Measurements from ENCODE around the gene SFT2D2. TPM values are rescaled to one million over a fixed set of nuclear protein-coding genes. Genes with fewer than 3 reads are reported as not detected.

Gene SFT2D2
- total and polyA plus RNA-seq, 8 donors: 1.4 to 61.3 (median 10.7) TPM

- Histone ChIP-seq H3K4me1 (peaks cover 0 to 9% (median 0%) of the 10 kb centered on the region in 4 donors), H3K9me3 (no peaks in the 10 kb centered on the region), H3K36me3 (peaks cover 0 to 1% (median 0%) of the 10 kb centered on the region in 4 donors), H3K4me3 (no peak overlapping the region), H3K27me3 (no peaks in the 10 kb centered on the region), H3K27ac (no peak overlapping the region)
- no peak for DNase-seq
- TF ChIP-seq POLR2AphosphoS5 (IDR thresholded peaks at IDR 0.05): no peak
- no peak for TF ChIP-seq CTCF (IDR thresholded peaks at IDR 0.05)
- TF ChIP-seq EP300 (IDR thresholded peaks at IDR 0.05): no peak
- no peak for TF ChIP-seq POLR2A (IDR thresholded peaks at IDR 0.05)
- intact Hi-C loops (cut with DNase I; ENCODE audit: low total_unique reads): no loop called here
- 88 to 93% (median 92%) methylated on average over 4 of the region's 4 CpGs for WGBS, 5 donors
Measured at GRCh38 chr1:168285971-168286927, 60.4 kb downstream of the SFT2D2 start.

- H3K27me3 ChIP-seq: no peaks in the 10 kb centered on the region
- no peaks in the 10 kb centered on the region for H3K9me3 ChIP-seq
- 95 to 100% (median 100%) methylated on average over 1 of the region's 1 CpG for WGBS, 5 donors
- H3K27ac ChIP-seq: no peak overlapping the region
- H3K4me3 ChIP-seq: no peak overlapping the region
- H3K36me3 ChIP-seq: peaks cover 0 to 3% (median 0%) of the 10 kb centered on the region in 4 donors
- TF ChIP-seq POLR2A (IDR thresholded peaks at IDR 0.05) (no peak), EP300 (IDR thresholded peaks at IDR 0.05) (no peak), POLR2AphosphoS5 (IDR thresholded peaks at IDR 0.05) (no peak), CTCF (IDR thresholded peaks at IDR 0.05) (no peak)
- H3K4me1 ChIP-seq: peaks cover 0 to 9% (median 0%) of the 10 kb centered on the region in 4 donors
- DNase-seq: no peak
- intact Hi-C loops (cut with DNase I; ENCODE audit: low total_unique reads): no loop called here
Measured at GRCh38 chr1:168287237-168287664, 61.4 kb downstream of the SFT2D2 start.

GRCh38 chr1:168288311-168289052 lies 62.7 kb downstream of the SFT2D2 start:
- peaks cover 0 to 9% (median 0%) of the 10 kb centered on the region in 4 donors for H3K4me1 ChIP-seq
- H3K36me3 ChIP-seq: peaks cover 0 to 3% (median 0%) of the 10 kb centered on the region in 4 donors
- no peak for TF ChIP-seq POLR2A (IDR thresholded peaks at IDR 0.05)
- TF ChIP-seq CTCF (IDR thresholded peaks at IDR 0.05): no peak
- no peak for TF ChIP-seq POLR2AphosphoS5 (IDR thresholded peaks at IDR 0.05)
- TF ChIP-seq EP300 (IDR thresholded peaks at IDR 0.05): no peak
- no peak overlapping the region for H3K27ac ChIP-seq
- H3K27me3 ChIP-seq: no peaks in the 10 kb centered on the region
- DNase-seq: no peak
- intact Hi-C loops (cut with DNase I; ENCODE audit: low total_unique reads): no loop called here
- 87 to 95% (median 93%) methylated on average over 3 of the region's 3 CpGs for WGBS, 5 donors
- H3K9me3 ChIP-seq: no peaks in the 10 kb centered on the region
- no peak overlapping the region for H3K4me3 ChIP-seq

GRCh38 chr1:168291222-168291837 lies 65.5 kb downstream of the SFT2D2 start:
- no peaks in the 10 kb centered on the region for H3K4me1 ChIP-seq
- H3K9me3 ChIP-seq: no peaks in the 10 kb centered on the region
- no peak overlapping the region for H3K27ac ChIP-seq
- DNase-seq: no peak
- no peaks in the 10 kb centered on the region for H3K27me3 ChIP-seq
- no peak overlapping the region for H3K4me3 ChIP-seq
- intact Hi-C loops (cut with DNase I; ENCODE audit: low total_unique reads): no loop called here
- no peak for TF ChIP-seq CTCF (IDR thresholded peaks at IDR 0.05)
- no peak for TF ChIP-seq POLR2AphosphoS5 (IDR thresholded peaks at IDR 0.05)
- no peak for TF ChIP-seq EP300 (IDR thresholded peaks at IDR 0.05)
- 82 to 89% (median 86%) methylated on average over 15 of the region's 15 CpGs for WGBS, 5 donors
- H3K36me3 ChIP-seq: peaks cover 0 to 3% (median 0%) of the 10 kb centered on the region in 4 donors

All from stomach (tissue), 9 donors.